ENCODE results near the gene CYB5B.

Gene CYB5B, protein sequence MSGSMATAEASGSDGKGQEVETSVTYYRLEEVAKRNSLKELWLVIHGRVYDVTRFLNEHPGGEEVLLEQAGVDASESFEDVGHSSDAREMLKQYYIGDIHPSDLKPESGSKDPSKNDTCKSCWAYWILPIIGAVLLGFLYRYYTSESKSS

DNA sequence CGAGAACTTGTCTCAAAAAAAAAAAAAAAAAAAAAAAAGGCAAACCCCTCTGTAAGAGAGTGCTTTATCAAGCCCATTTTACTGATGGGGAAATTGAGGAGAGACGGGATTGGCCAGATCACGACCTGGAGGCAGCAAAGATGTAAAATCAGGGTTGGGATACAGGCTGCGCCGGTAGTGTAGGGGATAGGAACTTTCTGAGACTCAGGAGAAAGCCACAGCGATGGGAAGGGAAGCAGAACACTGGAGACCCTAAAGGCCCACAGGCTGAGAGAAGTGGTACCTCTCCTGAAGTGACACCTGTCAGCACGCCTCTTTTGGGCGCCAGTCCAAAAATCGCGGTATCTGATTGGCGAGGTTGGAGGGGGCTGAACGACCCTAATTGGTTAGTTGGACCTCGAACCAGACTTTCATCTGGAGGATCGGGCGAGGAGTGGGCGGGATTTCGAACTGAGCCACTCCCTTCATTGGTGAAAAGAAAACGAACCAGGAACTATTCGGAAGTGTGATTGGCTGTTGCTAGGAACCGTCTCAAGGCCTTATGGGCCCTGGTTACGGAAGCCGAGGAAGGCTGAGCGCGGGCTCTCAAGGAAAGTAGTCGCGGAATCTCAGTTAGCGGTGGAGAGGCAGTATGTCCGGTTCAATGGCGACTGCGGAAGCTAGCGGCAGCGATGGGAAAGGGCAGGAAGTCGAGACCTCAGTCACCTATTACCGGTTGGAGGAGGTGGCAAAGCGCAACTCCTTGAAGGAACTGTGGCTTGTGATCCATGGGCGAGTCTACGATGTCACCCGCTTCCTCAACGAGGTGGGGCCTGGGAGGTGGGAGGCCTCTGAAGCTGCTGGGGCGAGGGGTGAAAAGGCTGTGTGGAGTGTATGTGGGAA lies at the start of gene CYB5B:
CYB5B (plus strand) TSS at position 567 of the 882 bp plus-strand sequence; CDS start at position 632, 65 bp downstream.
- peak; percentile 95 to 98 (median 98) for DNase-seq

DNA sequence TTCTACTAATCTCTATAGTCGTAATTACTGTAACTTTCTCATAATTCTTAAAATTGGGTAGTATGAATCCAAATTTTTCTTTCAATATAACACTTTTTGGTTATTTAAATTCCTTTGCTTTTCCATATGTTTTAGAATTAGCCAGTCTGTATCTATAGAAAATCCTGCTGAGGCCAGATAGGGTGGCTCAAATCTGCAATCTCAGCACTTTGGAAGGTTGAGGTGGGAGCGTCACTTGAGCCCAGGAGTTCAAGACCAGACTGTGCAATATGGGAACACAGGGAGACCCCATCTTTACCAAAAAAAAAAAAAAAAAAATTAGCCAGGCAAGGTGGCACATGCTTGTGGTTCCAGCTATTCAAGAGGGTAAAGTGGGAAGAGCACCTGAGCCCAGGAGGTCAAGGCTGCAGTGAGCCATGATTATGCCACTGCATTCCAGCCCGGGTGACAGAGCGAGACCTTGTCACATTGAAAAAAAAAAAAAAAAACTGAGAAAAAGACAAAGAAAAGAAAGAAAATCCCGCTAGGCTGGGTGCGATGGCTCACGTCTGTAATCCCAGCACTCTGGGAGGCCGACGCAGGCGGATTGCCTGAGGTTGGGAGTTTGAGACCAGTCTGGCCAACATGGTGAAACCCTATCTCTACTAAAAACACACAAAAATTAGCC lies 47.9 kb upstream of the CYB5B start:
- no peak for DNase-seq

DNA sequence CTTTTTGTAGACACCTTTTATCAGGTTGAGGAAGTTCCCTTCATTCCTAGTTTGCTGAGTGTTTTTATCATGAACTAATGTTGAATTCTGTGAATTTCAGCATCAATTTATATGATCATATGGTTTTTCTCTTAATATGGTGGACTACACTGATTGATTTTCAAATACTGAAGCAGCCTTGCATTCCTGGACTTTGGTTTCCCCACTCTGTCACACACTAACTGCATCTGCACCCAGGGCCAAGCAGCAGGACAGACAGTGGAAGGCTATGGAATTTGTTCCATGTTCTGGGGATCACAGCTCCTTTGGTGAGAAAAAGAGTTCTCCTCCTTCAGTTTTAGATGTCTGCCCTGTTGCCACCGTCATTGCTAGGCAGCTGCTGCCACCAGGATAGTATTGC lies 46.4 kb upstream of the CYB5B start:
- DNase-seq, result no peak

DNA sequence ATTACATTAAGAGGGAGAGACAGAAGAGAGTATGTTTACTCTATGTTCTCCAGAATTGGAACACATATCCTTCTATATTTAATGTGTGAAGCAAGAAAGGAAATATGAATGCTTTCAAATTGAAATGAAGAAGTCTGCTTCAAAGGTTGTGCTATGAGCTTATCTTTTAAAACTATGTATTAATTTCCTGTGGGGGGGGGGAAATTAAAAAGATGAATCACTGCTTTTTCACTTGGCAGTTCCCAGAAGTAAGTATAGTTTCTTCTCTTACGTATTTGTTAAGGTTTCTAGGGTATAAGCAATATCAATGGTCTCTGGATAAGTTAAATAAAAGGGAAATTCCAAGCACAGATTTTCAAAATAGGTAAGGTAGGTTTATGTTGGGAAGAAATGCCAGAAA lies 45.7 kb upstream of the CYB5B start:
- DNase-seq, result no peak

DNA sequence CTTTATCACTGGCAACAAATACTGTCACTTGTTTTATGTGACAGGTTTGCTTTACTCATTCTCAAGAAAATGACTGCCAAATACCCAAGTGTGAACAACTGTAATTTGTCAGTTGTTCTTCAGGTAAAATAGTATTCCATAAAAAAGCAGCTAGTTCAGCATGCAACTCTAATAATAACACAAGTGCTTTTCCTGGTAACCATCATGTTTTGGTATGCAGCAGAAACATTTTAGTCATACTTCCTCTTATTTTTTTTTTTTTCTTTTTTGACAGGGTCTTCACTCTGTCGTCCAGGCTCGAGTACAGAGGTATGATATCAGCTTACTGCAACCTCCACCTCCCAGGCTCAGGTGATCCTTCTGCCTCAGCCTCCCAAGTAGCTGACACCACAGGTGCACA lies 43.2 kb upstream of the CYB5B start:
- DNase-seq, result peak in 1 of 3 donors; percentile 37

DNA sequence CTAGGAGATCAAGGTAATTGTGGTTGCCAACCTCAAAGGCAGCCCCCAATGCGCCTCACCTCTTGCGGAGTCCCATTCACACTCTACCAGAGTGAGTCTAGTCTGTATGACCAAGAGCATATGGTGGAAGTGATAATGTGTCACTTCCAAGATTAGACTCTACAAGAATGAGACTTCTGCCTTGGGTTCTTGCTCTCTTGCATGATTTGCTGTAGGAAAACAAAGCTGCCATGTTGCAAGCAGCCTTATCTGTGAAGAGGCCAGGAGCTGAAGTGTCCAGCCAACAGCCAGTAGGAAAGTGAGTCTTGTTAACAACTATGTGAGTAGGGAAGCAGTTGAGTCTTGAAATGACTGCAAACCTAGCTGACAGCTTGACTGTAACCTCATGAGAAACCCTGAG lies 42.0 kb upstream of the CYB5B start:
- no peak for DNase-seq

DNA sequence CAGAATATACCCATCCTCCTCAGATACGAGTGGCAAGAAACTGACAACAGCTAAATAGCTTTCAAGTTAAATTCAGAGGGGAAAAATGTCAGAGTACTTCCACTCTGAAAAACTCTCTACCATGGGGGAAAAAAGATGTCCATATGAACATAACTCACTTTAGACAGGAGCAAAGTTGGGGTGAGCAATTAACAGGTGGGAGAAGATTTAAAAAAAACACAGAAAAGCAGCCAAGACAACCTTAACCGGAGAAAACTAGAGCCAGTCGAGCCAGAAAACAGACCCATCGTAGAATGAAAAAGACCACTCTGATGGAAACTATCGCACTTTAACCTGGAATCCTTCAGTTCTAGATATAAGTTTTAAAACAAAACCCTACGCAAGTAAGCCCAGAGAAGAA lies 39.4 kb upstream of the CYB5B start:
- no peak for DNase-seq

DNA sequence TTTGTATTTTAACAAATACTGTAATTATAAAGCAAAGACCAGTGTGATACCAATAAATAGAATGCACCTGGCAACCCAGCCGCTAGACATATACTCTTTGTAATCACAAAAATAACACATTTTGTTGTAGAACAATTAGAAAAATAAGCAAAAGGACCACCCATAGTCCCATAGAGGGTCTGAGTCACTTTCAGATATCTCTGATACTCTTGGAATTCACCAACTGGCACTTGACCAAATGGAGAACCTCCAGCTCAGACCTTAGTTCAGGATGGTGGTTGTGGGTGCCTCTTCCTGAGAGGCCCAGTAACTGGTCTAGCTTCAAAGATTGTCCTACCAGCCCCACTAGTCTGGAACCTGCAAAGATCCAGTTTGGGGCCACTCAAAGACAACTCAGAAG lies 37.8 kb upstream of the CYB5B start:
- no peak for DNase-seq

DNA sequence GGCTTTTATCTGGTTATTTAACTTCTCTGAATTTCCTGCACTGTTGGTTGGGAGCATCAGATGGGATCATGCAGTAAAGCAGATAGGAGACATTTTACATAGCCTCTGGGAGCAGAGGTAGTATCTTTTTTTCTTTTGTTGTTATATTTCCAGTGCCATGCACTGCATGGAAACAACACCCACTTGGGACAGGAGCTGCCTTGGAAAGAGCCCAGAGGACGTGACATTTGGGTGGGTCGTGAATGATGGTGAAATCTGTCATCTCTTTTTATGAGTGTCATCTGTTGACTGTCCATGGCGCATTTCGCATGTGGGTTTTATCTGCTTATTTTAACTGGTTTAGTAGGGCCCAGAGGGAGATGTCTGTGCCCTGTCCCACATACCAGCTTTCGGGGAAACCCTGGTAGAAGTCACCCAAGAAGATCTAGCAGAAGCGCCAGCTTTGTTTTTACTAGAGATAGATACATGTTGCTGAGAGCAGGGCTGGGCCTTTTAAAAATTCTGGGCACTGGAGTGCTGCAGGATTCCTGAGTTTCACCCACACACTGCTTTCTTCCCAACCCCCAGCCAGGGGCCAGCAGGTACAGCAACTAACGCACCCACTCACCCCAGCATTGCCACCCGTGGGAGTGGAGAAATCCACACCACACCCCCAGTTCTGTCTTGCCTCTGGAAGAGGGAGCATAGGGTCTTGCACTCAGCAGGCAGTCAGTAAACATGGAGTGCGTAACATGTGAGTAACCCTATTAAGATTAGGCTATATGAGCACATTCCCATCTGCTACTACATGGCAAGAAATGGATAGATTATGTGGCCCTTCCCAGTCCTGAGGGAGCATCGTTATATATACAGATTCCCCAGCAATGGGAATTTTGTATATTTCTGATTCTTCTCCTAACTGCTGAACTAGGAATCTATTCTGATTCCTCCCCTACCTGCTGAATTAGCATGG lies 30.2 kb upstream of the CYB5B start:
- no peak for DNase-seq

DNA sequence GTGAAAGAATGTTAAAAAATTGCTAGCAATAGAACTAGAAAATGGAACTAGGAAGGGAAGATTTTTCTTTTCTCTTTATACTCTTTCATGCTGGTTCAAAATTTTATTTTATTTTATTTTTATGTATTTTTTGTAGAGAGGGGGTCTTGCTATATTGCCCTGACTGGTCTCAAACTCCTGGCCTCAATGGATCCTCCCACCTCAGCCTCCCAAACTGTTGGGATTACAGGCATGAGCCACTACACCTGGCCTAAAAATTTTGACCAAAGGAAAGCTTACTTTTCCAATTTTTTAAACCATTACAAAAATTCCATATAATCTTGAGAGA lies 28.6 kb upstream of the CYB5B start:
- no peak for DNase-seq

DNA sequence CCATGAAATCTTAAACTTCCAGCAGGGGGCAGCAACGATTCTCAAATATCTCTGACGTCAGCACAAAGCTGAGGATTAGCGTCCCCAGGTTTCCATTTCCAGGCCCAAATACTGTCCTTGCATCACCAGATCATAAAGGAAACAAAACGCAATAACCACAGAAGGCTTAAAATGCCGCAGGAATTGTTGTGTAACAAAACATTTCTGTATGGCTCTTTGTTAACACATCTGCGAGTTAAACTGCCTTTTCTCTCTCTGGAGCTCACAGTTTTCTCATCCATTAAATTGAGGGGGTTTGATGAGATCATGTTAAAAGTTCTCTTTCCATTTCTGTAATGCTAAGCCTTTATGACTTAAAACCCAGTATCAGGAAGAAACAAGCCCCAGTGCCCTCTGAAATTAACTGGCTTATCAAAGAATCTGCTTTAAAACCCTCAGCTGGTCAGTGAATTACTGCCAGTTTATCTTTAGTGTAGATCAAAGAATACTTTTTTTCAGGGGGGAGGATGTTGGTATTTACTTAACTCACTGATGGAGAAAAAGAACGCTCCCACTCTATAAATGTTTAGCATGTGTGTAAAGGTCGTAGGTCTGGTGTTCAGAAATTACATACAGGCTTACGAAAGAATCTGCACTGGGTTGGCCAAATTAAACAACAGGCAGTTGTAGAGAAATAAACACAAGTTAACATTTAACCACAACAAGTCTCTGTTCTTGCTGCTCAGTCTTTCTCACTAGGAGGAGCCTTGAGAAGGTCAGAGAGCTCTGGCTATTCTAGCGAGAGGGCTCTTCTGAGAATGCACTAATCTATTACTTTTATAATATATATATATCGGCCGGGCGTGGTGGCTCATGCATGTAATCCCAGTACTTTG lies 28.0 kb upstream of the CYB5B start:
- DNase-seq, result peak; percentile 94 to 98 (median 97)

DNA sequence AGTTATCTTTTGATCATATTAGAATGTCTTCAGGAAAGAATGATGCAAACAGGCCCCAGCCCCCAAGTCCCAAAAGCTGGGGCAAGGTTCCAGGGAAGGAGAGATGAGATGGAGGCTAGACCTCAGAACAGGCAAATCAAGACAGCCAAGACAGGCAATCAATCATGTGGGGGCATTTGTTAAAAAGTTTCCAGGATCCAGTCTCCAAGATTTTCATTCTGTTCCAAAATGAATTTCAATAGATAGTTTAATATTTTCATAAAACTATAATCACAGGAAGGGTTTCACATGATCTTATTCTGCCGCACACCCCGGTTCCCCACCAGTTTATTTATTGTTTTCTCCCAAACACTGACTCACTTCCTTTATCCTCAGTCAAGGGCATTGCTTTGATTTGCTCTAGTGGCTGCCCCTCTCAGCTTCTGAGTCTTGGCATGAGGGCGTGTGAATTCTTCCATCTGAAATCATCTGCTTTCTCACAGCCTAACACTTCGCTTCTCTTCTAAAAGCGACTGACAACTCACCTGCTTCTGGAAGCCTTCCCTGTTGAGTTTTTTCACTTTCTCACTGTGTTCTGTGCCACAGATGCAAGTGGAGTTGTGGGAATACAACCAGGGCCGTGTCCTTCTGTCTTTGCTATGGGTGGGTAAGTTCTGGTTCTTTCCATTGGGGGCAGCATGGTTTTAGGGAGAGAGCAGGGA lies 26.4 kb upstream of the CYB5B start:
- peak; percentile 46 to 64 (median 59) for DNase-seq

DNA sequence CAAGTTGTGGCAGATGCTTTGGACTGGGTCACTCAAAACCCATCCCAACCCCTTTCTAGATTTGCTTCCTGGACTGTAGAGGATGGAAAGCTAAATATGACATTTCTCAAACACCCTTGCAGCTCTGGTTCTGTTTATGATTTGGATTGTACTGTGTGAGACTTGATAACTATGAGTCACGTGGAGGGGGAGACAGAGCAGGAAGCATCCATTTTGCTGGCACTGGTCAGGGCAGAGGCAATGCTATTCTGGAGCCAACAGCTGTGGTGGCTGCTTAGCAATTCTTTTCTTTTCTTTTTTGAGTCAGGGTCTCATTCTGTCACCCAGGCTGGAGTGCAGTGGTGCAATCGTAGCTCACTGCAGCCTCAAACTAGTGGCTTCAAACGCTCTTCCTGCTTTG lies 25.1 kb upstream of the CYB5B start:
- no peak for DNase-seq

DNA sequence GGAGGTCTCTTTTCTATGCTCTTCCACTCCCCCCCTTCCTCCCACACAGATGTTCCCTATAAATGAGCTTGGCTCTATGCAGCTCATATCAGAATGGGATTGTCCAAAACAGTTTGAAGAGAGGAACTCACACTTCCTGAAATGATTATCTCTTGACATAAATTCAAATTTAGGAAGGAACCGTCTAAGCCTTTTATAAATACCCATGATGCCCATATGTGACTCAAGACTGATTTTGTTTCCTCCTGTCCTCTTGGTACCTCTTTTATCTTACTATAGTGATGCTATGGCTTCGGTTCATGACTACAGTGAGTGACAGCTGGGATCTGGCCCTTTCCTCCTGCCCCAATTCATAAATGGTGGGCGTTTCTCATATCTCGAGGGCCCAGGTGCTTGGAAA lies 22.0 kb upstream of the CYB5B start:
- DNase-seq, result peak; percentile 56 to 87 (median 79)

DNA sequence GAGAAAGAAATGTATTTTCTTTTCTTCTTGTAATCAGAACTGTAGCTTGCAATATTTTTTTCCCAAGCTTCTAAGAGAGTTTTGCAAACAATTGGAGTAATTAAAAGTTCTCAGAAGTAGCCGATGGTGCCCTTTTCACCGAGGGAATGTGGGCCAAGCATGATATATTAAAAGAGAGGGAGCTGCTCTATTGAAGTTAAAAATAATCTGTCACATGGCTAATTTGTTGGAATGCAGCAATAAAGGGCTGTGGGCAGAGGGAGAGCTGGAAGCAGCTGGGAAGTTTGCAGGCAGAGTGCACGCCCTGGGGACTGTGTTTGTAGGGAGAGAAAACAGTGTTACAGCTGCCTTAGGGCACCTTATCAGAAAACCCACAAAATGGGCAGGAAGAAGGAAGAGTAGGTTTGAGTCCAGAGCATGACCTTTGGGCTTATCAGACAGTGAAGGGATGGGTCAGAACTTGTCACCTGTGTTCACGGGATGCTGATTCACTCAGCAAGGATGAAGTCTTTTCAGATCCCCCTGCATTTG lies 20.1 kb upstream of the CYB5B start:
- DNase-seq, result no peak

DNA sequence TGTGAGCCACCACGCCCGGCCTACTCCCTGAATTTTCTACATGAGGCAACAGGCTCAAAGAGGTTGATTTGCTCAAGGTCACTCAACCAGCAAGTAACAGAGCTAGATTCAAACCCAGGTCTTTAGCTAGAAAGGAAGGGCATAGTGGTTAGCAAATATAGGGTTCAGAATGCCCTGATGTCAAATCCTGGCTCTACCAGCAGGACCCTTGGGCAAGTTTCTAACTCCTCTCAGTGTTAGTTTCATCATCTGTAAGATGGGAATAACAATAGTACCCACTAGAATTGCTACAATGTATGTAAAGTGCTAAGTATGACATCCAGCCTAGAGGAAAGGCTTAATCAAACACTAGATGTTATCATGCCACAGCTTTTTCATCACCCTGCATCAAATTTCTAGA lies 19.1 kb upstream of the CYB5B start:
- no peak for DNase-seq

DNA sequence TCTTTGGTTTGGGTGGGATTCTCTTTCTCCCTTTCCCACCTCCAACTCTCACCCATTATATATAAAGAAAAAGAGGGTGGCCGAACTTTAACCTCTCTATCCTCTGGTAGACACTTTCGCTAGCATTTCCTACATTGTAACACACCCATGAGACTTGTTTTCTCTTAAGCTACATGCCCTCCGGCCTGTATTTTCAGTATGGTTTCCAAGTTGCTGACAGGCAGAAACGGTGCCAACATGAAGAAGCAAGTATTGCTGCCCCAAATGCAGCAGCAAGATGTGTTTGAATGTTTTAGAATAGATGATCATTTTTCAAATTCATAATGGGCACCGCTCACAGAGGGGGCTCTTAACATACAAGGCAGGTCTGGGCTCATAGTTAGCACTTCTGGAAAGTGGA lies 18.7 kb upstream of the CYB5B start:
- no peak for DNase-seq

DNA sequence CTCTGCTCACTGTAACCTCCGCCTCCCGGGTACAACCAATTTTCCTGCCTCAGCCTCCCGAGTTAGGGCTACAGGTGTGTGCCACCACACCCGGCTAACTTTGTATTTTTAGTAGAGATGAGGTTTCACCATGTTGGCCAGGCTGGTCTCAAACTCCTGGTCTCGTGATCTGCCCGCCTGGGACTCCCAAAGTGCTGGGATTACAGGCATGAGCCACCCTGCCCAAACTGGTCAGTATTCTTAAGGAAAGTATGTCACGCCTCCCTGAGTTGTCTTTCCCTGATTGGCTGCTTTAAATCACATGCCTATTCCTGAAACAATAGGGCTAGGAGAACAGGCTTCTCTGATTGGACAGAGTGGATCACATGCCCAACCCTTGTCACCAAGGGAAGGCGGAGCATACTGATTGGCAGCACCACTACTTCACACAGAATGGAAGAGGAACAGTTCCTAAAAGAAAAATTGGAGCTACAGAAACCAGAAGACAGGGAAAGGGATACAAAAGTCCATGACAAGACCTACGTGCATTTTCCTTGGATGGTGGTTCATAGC lies 17.6 kb upstream of the CYB5B start:
- peak; percentile 18 to 39 (median 35) for DNase-seq

DNA sequence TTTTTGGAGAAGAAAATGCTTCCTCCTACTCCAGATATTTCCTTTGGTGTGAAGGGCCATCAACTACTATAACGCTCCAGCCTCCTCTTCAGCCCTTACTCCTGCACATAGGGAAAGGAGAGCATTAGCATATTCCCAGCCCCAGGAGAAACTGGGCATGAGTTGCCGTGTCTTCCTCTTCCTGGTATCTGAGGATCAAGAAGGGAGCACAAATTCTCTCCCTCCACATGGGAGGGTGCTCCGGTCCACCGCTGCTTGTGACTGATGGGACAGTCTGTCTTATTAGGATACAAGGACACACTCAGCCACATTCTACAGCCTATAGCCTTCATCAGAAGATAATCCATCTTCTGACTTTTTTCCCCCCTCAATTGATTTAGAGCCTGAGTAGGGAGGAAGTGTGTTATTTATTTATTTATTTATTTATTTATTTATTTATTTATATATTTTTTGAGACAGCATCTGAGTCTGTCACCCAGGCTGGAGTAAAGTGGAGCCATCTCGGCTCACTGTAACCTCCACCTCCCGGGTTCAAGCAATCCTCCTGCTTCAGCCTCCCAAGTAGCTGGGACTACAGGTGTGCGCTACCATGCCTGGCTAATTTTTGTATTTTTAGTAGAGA lies 16.6 kb upstream of the CYB5B start:
- no peak for DNase-seq

DNA sequence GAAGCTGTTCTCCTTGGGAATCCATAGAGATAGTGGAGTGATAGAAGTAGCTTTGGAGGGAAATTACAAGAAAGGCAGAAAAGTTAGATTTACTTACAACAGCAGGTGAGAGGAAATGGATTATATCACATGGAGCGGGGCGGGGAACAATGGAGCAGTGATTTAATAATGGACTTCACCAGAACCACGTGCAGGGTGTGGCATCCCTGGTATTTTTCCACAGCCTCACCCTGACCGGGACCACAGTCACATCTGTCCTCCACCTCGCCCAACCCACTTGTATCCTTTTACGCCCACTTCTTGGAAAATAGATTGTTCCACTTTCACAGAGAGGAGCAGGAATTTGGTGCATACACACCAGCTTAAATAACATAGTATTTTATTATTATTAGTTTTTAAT lies 15.9 kb upstream of the CYB5B start:
- DNase-seq, result no peak
